SU-DHL-6 (cell line): ENCODE data around the gene COMMD9.

Experiments used
- EZH2phosphoT487 ChIP-seq: fragments of 200-600 bp; sonication (generic), shearing (Covaris generic); conservative IDR thresholded peaks from 2 replicates; pipeline ENCODE4 v1.6.1; 2018; ENCODE audit warnings: mild to moderate bottlenecking, antibody characterized with exemption, low read length, moderate library complexity, mixed read lengths
- TF ChIP-seq, protein P1 (sequence below): fragments of 200-600 bp; sonication (generic); IDR thresholded peaks from one replicate; pipeline ENCODE4 v1.5.1; 2017; ENCODE audit warnings: antibody characterized with exemption, mild to moderate bottlenecking, low read length, moderate library complexity; ENCODE audit not compliant: insufficient read depth, poor library complexity, severe bottlenecking

- TF ChIP-seq, protein P1, sequence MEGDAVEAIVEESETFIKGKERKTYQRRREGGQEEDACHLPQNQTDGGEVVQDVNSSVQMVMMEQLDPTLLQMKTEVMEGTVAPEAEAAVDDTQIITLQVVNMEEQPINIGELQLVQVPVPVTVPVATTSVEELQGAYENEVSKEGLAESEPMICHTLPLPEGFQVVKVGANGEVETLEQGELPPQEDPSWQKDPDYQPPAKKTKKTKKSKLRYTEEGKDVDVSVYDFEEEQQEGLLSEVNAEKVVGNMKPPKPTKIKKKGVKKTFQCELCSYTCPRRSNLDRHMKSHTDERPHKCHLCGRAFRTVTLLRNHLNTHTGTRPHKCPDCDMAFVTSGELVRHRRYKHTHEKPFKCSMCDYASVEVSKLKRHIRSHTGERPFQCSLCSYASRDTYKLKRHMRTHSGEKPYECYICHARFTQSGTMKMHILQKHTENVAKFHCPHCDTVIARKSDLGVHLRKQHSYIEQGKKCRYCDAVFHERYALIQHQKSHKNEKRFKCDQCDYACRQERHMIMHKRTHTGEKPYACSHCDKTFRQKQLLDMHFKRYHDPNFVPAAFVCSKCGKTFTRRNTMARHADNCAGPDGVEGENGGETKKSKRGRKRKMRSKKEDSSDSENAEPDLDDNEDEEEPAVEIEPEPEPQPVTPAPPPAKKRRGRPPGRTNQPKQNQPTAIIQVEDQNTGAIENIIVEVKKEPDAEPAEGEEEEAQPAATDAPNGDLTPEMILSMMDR, result no peak
- TF ChIP-seq EZH2phosphoT487, result no peak
Observed at GRCh38 chr11:36253238-36253637, 36.0 kb downstream of the COMMD9 start.
